IPS-15b (cell line): Measurements from ENCODE around the gene CDK4.
"Not testable (repeated sequence)": the region's sequence is repeated elsewhere in the genome, so short reads cannot be mapped to it uniquely, and the experiment has no call there.

Experiments
- H3K27me3 ChIP-seq: one replicate; pipeline ENCODE4 v1.6.1; 2013; ENCODE audit warnings: low read length; ENCODE audit not compliant: control insufficient read depth, insufficient read depth
- H3K36me3 ChIP-seq: one replicate; pipeline ENCODE4 v1.6.1; 2013; ENCODE audit warnings: low read length; ENCODE audit not compliant: control insufficient read depth, insufficient read depth
- H3K4me1 ChIP-seq: one replicate; pipeline ENCODE4 v1.6.1; 2013; ENCODE audit warnings: mild to moderate bottlenecking, low read length; ENCODE audit not compliant: control insufficient read depth, insufficient read depth
- H3K4me3 ChIP-seq: one replicate; pipeline ENCODE4 v1.5.1; 2013; ENCODE audit warnings: low read depth, low read length
- H3K9ac ChIP-seq: one replicate; pipeline ENCODE4 v1.6.1; 2013; ENCODE audit warnings: low read depth, mild to moderate bottlenecking, low read length
- H3K9me3 ChIP-seq: one replicate; pipeline ENCODE4 v1.6.1; 2013; ENCODE audit warnings: mild to moderate bottlenecking, low read length; ENCODE audit not compliant: control insufficient read depth, insufficient read depth

Gene CDK4

GRCh38 chr12:57717846-57718640, 34.1 kb downstream of the CDK4 start:
- no peaks in the 10 kb centered on the region for H3K4me1 ChIP-seq
- no peak overlapping the region for H3K9ac ChIP-seq
- H3K4me3 ChIP-seq: no peak overlapping the region
- peaks cover 4% of the 10 kb centered on the region for H3K27me3 ChIP-seq
- H3K36me3 ChIP-seq: peaks cover 8% of the 10 kb centered on the region
- no peaks in the 10 kb centered on the region for H3K9me3 ChIP-seq

GRCh38 chr12:57717131-57717530, 35.0 kb downstream of the CDK4 start:
- Histone ChIP-seq H3K36me3 (peaks cover 8% of the 10 kb centered on the region), H3K9ac (no peak overlapping the region), H3K4me3 (no peak overlapping the region), H3K27me3 (no peaks in the 10 kb centered on the region), H3K4me1 (no peaks in the 10 kb centered on the region), H3K9me3 (no peaks in the 10 kb centered on the region)

- H3K4me1 ChIP-seq: no peaks in the 10 kb centered on the region
- no peaks in the 10 kb centered on the region for H3K27me3 ChIP-seq
- H3K4me3 ChIP-seq: no peak overlapping the region
- peaks cover 8% of the 10 kb centered on the region for H3K36me3 ChIP-seq
- no peak overlapping the region for H3K9ac ChIP-seq
- H3K9me3 ChIP-seq: no peaks in the 10 kb centered on the region
Observed at GRCh38 chr12:57716305-57716704, 35.8 kb downstream of the CDK4 start.

- Histone ChIP-seq H3K9me3 (no peaks in the 10 kb centered on the region), H3K4me1 (no peaks in the 10 kb centered on the region), H3K36me3 (peaks cover 8% of the 10 kb centered on the region), H3K9ac (no peak overlapping the region), H3K27me3 (no peaks in the 10 kb centered on the region), H3K4me3 (no peak overlapping the region)
Observed at GRCh38 chr12:57715786-57716185, 36.3 kb downstream of the CDK4 start.

- H3K9me3 ChIP-seq, H3K4me1 ChIP-seq, H3K27me3 ChIP-seq, H3K36me3 ChIP-seq, H3K9ac ChIP-seq, H3K4me3 ChIP-seq: not testable (repeated sequence)
Observed at GRCh38 chr12:57715036-57715748, 36.9 kb downstream of the CDK4 start.

- no peak overlapping the region for H3K9ac ChIP-seq
- no peaks in the 10 kb centered on the region for H3K9me3 ChIP-seq
- H3K4me1 ChIP-seq: no peaks in the 10 kb centered on the region
- no peaks in the 10 kb centered on the region for H3K27me3 ChIP-seq
- H3K36me3 ChIP-seq: peaks cover 3% of the 10 kb centered on the region
- H3K4me3 ChIP-seq: no peak overlapping the region
Observed at GRCh38 chr12:57713209-57713608, 38.9 kb downstream of the CDK4 start.

- Histone ChIP-seq H3K36me3 (peaks cover 3% of the 10 kb centered on the region), H3K27me3 (no peaks in the 10 kb centered on the region), H3K4me3 (no peak overlapping the region), H3K4me1 (no peaks in the 10 kb centered on the region), H3K9me3 (no peaks in the 10 kb centered on the region), H3K9ac (no peak overlapping the region)
Observed at GRCh38 chr12:57712701-57713100, 39.4 kb downstream of the CDK4 start.

- H3K27me3 ChIP-seq: no peaks in the 10 kb centered on the region
- no peak overlapping the region for H3K9ac ChIP-seq
- no peaks in the 10 kb centered on the region for H3K4me1 ChIP-seq
- H3K4me3 ChIP-seq: no peak overlapping the region
- H3K36me3 ChIP-seq: no peaks in the 10 kb centered on the region
- no peaks in the 10 kb centered on the region for H3K9me3 ChIP-seq
Observed at GRCh38 chr12:57708296-57708695, 43.8 kb downstream of the CDK4 start.

- Histone ChIP-seq H3K9me3 (no peaks in the 10 kb centered on the region), H3K27me3 (no peaks in the 10 kb centered on the region), H3K4me1 (no peaks in the 10 kb centered on the region), H3K36me3 (no peaks in the 10 kb centered on the region), H3K9ac (no peak overlapping the region), H3K4me3 (no peak overlapping the region)
Observed at GRCh38 chr12:57707250-57707649, 44.9 kb downstream of the CDK4 start.

- Histone ChIP-seq H3K9ac (no peak overlapping the region), H3K27me3 (no peaks in the 10 kb centered on the region), H3K4me3 (no peak overlapping the region), H3K36me3 (no peaks in the 10 kb centered on the region), H3K9me3 (no peaks in the 10 kb centered on the region), H3K4me1 (no peaks in the 10 kb centered on the region)
Observed at GRCh38 chr12:57700317-57700716, 51.8 kb downstream of the CDK4 start.

- no peak overlapping the region for H3K4me3 ChIP-seq
- no peaks in the 10 kb centered on the region for H3K27me3 ChIP-seq
- no peaks in the 10 kb centered on the region for H3K9me3 ChIP-seq
- no peaks in the 10 kb centered on the region for H3K36me3 ChIP-seq
- no peaks in the 10 kb centered on the region for H3K4me1 ChIP-seq
- no peak overlapping the region for H3K9ac ChIP-seq
Observed at GRCh38 chr12:57698414-57698813, 53.7 kb downstream of the CDK4 start.
